Left ventricle myocardium inferior (tissue), 1 donor: ENCODE results near the gene FAM228A. TPM values are rescaled to one million over a fixed set of nuclear protein-coding genes. Genes with fewer than 3 reads are reported as not detected.

Source experiments
- DNase-seq: peaks from one replicate; pipeline ENCODE4 v3.0.0-alpha.2; 2020
- H3K27ac ChIP-seq: fragments of 200-600 bp; replicated peaks from 2 replicates; pipeline ENCODE4 v1.8.0; 2021
- H3K27me3 ChIP-seq: fragments of 200-600 bp; 2 replicates; pipeline ENCODE4 v1.8.0; 2021; ENCODE audit warnings: low read depth
- H3K36me3 ChIP-seq: fragments of 200-600 bp; 2 replicates; pipeline ENCODE4 v1.8.0; 2021
- H3K4me1 ChIP-seq: fragments of 200-600 bp; 2 replicates; pipeline ENCODE4 v1.8.0; 2021
- H3K4me3 ChIP-seq: fragments of 200-600 bp; 2 replicates; pipeline ENCODE4 v1.8.0; 2021; ENCODE audit warnings: mild to moderate bottlenecking, moderate library complexity
- H3K9me3 ChIP-seq: fragments of 200-600 bp; replicated peaks from 2 replicates; pipeline ENCODE4 v1.8.0; 2021
- CTCF ChIP-seq: fragments of 200-600 bp; IDR thresholded peaks from 2 replicates; pipeline ENCODE4 v1.8.0; 2021; ENCODE audit warnings: antibody characterized with exemption, mild to moderate bottlenecking, borderline replicate concordance
- intact Hi-C: fragments of 100-400 bp; cut with micrococcal nuclease; formaldehyde crosslinking; loops from one replicate; pipeline ENCODE4 v1.11.0; 2022
- total RNA-seq: library from RNA; stranded (reverse); fragmentation: NEBNext Ultra II Directional; extraction: Animal tissue kit (Norgen Biotek cat#: 25700); gene quantifications from one replicate; pipeline ENCODE4 v1.2.1, GENCODE V29; 2021
- donor health status: DM: no; HTN: yes; CAD: no; lungs with severe emphysema.

FAM228A gene
- total RNA-seq, 1 donor from 2014 or later: 0.11 TPM

- Histone ChIP-seq H3K4me1 (no peaks in the 10 kb centered on the region), H3K9me3 (no peaks in the 10 kb centered on the region), H3K27ac (no peak overlapping the region), H3K36me3 (peaks cover 89% of the 10 kb centered on the region), H3K4me3 (no peak overlapping the region), H3K27me3 (no peaks in the 10 kb centered on the region)
- no peak for DNase-seq
- no peak for TF ChIP-seq CTCF
- intact Hi-C loops: no loop called here
Observed at GRCh38 chr2:24206714-24207113, 31.9 kb downstream of the FAM228A start.

GRCh38 chr2:24207359-24207758 is 32.5 kb downstream of the FAM228A start:
- Histone ChIP-seq H3K4me3 (no peak overlapping the region), H3K9me3 (no peaks in the 10 kb centered on the region), H3K4me1 (no peaks in the 10 kb centered on the region), H3K27me3 (no peaks in the 10 kb centered on the region), H3K36me3 (peaks cover 95% of the 10 kb centered on the region), H3K27ac (no peak overlapping the region)
- DNase-seq: no peak
- intact Hi-C loops: no loop called here
- no peak for TF ChIP-seq CTCF

GRCh38 chr2:24208490-24208889 is 33.6 kb downstream of the FAM228A start:
- H3K27me3 ChIP-seq: no peaks in the 10 kb centered on the region
- H3K4me3 ChIP-seq: no peak overlapping the region
- H3K9me3 ChIP-seq: no peaks in the 10 kb centered on the region
- no peaks in the 10 kb centered on the region for H3K4me1 ChIP-seq
- H3K36me3 ChIP-seq: peaks cover 96% of the 10 kb centered on the region
- no peak overlapping the region for H3K27ac ChIP-seq
- no peak for TF ChIP-seq CTCF
- no peak for DNase-seq
- intact Hi-C loops: no loop called here

- no peak overlapping the region for H3K27ac ChIP-seq
- H3K9me3 ChIP-seq: no peaks in the 10 kb centered on the region
- TF ChIP-seq CTCF: no peak
- DNase-seq: no peak
- intact Hi-C loops: no loop called here
- peaks cover 91% of the 10 kb centered on the region for H3K36me3 ChIP-seq
- H3K4me3 ChIP-seq: no peak overlapping the region
- no peaks in the 10 kb centered on the region for H3K27me3 ChIP-seq
- no peaks in the 10 kb centered on the region for H3K4me1 ChIP-seq
Observed at GRCh38 chr2:24209389-24210105, 34.7 kb downstream of the FAM228A start.

GRCh38 chr2:24210106-24210455 is 35.2 kb downstream of the FAM228A start:
- no peak for TF ChIP-seq CTCF
- intact Hi-C loops: no loop called here
- Histone ChIP-seq H3K9me3 (no peaks in the 10 kb centered on the region), H3K4me1 (no peaks in the 10 kb centered on the region), H3K27me3 (no peaks in the 10 kb centered on the region), H3K36me3 (peaks cover 91% of the 10 kb centered on the region), H3K4me3 (no peak overlapping the region), H3K27ac (no peak overlapping the region)
- no peak for DNase-seq
